ENCODE data around the gene TMEFF2. TPM values are rescaled to one million over a fixed set of nuclear protein-coding genes. Genes with fewer than 3 reads are reported as not detected.

The TMEFF2 gene
- total RNA-seq, 2 donors from 2014 or later = 0.09 TPM; not detected in 1

GRCh38 chr2:192010073-192010472 lies 184.7 kb downstream of the TMEFF2 start:
- H3K4me3 Mint-ChIP-seq = no peak overlapping the region
- peaks cover 21% of the 10 kb centered on the region for H3K27me3 Mint-ChIP-seq (ENCODE audit: insufficient read depth)

GRCh38 chr2:192007581-192008228 lies 187.0 kb downstream of the TMEFF2 start:
- H3K27me3 Mint-ChIP-seq (ENCODE audit: insufficient read depth) = peaks cover 2% of the 10 kb centered on the region
- Histone ChIP-seq H3K27ac (ENCODE audit: low read depth, low read length) (no peak overlapping the region), H3K27me3 (ENCODE audit: control insufficient read depth, insufficient read depth, low read length, poor library complexity, severe bottlenecking) (no peaks in the 10 kb centered on the region), H3K4me3 (ENCODE audit: low read length) (no peak overlapping the region), H3K9ac (ENCODE audit: extremely low read depth, low read length, poor library complexity, severe bottlenecking) (no peak overlapping the region), H3K9me3 (ENCODE audit: control insufficient read depth, low read length) (no peaks in the 10 kb centered on the region), H3K4me1 (ENCODE audit: control insufficient read depth, insufficient read depth, low read length) (peaks cover 2% of the 10 kb centered on the region), H3K36me3 (ENCODE audit: control insufficient read depth, insufficient read depth, low read length) (no peaks in the 10 kb centered on the region)
- DNase-seq = no peak
- H3K4me3 Mint-ChIP-seq = no peak overlapping the region
- H3K9me3 Mint-ChIP-seq = no peaks in the 10 kb centered on the region
- TF ChIP-seq CTCF (conservative IDR thresholded peaks at IDR 0.05) = no peak
- 89 to 90% methylated on average over 4 to 5 of the region's 5 CpGs for WGBS, 2 experiments (ENCODE audit: insufficient coverage in 1 of 2, insufficient read length in 1 of 2)
- peaks cover 30% of the 10 kb centered on the region for H3K4me1 Mint-ChIP-seq
- H3K27ac Mint-ChIP-seq = no peak overlapping the region
- no peaks in the 10 kb centered on the region for H3K36me3 Mint-ChIP-seq (ENCODE audit: low read depth)

More at GRCh38 chr2:192010073-192010472, 184.7 kb downstream of the TMEFF2 start:
- Histone ChIP-seq H3K36me3 (ENCODE audit: control insufficient read depth, insufficient read depth, low read length) (no peaks in the 10 kb centered on the region), H3K9me3 (ENCODE audit: control insufficient read depth, low read length) (no peaks in the 10 kb centered on the region), H3K9ac (ENCODE audit: extremely low read depth, low read length, poor library complexity, severe bottlenecking) (no peak overlapping the region), H3K4me3 (ENCODE audit: low read length) (no peak overlapping the region), H3K27ac (ENCODE audit: low read depth, low read length) (no peak overlapping the region), H3K4me1 (ENCODE audit: control insufficient read depth, insufficient read depth, low read length) (peaks cover 2% of the 10 kb centered on the region), H3K27me3 (ENCODE audit: control insufficient read depth, insufficient read depth, low read length, poor library complexity, severe bottlenecking) (peaks cover 14% of the 10 kb centered on the region)
- H3K36me3 Mint-ChIP-seq (ENCODE audit: low read depth) = no peaks in the 10 kb centered on the region
- H3K27ac Mint-ChIP-seq = no peak overlapping the region
- H3K9me3 Mint-ChIP-seq = no peaks in the 10 kb centered on the region
- H3K4me1 Mint-ChIP-seq = peaks cover 20% of the 10 kb centered on the region
- 90 to 100% methylated on average over 1 to 5 of the region's 5 CpGs for WGBS, 2 experiments (ENCODE audit: insufficient coverage in 1 of 2, insufficient read length in 1 of 2)
- no peak for TF ChIP-seq CTCF (conservative IDR thresholded peaks at IDR 0.05)
- DNase-seq = no peak

- Mint-ChIP-seq H3K4me1 (peaks cover 20% of the 10 kb centered on the region), H3K36me3 (ENCODE audit: low read depth) (no peaks in the 10 kb centered on the region), H3K9me3 (no peaks in the 10 kb centered on the region), H3K4me3 (no peak overlapping the region), H3K27me3 (ENCODE audit: insufficient read depth) (no peaks in the 10 kb centered on the region), H3K27ac (no peak overlapping the region)
- DNase-seq = no peak
- Histone ChIP-seq H3K9me3 (ENCODE audit: control insufficient read depth, low read length) (no peaks in the 10 kb centered on the region), H3K4me3 (ENCODE audit: low read length) (no peak overlapping the region), H3K9ac (ENCODE audit: extremely low read depth, low read length, poor library complexity, severe bottlenecking) (no peak overlapping the region), H3K27me3 (ENCODE audit: control insufficient read depth, insufficient read depth, low read length, poor library complexity, severe bottlenecking) (no peaks in the 10 kb centered on the region), H3K36me3 (ENCODE audit: control insufficient read depth, insufficient read depth, low read length) (no peaks in the 10 kb centered on the region), H3K27ac (ENCODE audit: low read depth, low read length) (peak overlapping the region; percentile 19), H3K4me1 (ENCODE audit: control insufficient read depth, insufficient read depth, low read length) (peaks cover 2% of the 10 kb centered on the region)
- 98% methylated on average over 3 of the region's 3 CpGs; no CpG with 5 or more reads in 1 of the 2 experiments for WGBS, 2 experiments (ENCODE audit: insufficient coverage in 1 of 2, insufficient read length in 1 of 2)
- no peak for TF ChIP-seq CTCF (conservative IDR thresholded peaks at IDR 0.05)
Observed at GRCh38 chr2:192005211-192005610, 189.5 kb downstream of the TMEFF2 start.
